GM19238 (cell line): ENCODE results near the gene ZMYM2.
"Not testable (repeated sequence)": the region's sequence is repeated elsewhere in the genome, so short reads cannot be mapped to it uniquely, and the experiment has no call there.

ENCODE experiments used
- DNase-seq: peaks from one replicate; pipeline ENCODE4 v3.0.0; 2011; ENCODE audit warnings: low spot score; ENCODE audit not compliant: insufficient read length

The ZMYM2 gene

DNA sequence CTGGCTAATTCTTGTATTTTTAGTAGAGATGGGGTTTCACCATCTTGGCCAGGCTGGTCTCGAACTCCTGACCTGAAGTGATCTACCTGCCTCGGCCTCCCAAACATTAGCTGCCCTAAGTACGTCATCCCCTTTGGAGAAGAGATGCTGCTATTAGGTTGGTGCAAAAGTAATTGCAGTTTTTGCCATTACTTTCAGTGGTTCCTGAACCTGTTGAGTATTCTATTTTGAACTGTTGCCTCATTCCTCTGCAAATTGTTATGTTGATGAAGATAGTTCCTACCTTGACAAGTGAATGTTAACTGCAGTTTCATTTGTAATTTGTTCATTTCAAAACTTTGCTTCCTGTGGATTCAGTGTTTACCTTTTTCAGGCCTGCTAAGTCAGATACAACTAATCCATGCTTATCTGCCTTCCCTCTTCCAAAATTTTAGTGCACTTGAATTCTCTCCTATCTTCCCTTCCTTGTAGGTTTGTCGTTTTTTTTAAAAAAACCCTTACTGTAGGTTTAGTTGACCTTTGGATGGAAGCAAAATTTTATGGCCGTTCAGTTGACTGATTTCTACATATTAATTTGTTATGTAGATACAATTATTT is 24.0 kb downstream of the ZMYM2 start:
- DNase-seq: no peak

- peak; percentile 5 for DNase-seq
These were observed 26.1 kb downstream of the ZMYM2 start for GRCh38 chr13:19984430-19985218.

DNA sequence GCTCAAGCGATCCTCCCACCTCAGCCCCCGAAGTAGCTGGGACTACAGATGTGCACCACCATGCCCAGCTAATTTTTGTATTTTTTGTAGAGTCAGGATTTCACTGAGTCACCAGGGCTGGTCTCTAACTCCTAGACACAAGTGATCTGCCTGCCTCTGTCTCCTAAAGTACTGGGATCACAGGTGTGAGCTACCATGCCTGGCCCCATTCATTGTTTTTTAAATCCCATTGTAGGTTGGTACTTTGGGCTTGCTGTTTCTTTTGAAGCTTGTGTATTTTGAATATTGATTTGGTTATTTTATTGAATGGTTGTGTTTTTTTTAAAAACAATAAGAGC is 26.7 kb downstream of the ZMYM2 start:
- DNase-seq: no peak

- DNase-seq: no peak
These were observed 33.0 kb downstream of the ZMYM2 start for GRCh38 chr13:19991531-19991930.

DNA sequence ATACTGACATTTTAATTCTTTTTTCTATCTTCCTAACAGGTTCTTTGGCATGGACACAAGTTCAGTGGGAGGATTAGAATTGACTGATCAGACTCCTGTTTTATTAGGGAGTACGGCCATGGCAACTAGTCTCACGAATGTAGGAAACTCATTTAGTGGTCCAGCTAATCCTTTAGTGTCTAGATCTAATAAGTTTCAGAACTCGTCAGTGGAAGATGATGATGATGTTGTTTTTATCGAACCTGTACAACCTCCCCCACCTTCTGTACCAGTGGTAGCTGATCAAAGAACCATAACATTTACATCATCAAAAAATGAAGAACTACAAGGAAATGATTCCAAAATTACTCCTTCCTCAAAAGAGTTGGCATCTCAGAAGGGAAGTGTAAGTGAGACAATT is 34.5 kb downstream of the ZMYM2 start:
- DNase-seq: no peak

- DNase-seq: no peak
These were observed 40.4 kb downstream of the ZMYM2 start for GRCh38 chr13:19998960-19999359.

GRCh38 chr13:20000062-20000552 is 41.6 kb downstream of the ZMYM2 start:
- no peak for DNase-seq

DNA sequence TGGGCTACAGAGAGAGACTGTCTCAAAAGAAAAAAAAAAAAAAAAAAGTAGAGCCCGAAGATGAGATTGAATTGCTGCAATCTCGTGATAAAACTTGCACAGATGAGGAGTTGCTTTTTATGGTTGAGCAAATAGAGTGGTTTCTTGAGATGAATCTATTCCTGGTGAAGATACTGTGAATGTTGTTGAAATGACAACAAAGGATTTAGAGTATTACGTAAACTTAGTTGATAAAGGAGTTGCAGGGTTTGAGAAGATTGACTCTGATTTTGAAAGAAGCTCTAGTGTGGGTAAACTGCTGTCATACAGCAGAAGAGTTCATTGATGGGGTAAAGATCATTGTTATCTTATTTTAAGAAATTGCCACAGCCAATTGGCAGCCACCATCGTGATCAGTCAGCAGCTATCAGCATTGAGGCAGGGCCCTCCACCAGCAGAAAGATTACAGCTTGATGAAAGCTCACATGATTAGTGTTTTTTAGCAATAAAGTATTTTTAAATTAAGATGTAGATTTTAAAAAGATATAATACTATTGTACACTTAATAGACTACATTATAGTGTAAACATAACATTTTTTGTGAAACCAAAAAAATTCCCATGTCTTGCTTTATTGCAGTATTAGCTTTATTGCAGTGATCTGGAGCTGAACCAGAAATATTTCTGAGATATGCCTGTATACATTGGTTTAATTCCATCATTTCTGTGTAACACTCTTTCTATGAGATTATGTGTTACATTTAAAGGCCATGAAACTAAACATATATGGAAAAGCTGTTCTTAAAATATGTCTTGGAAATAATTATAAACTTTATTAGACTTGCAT is 43.1 kb downstream of the ZMYM2 start:
- no peak for DNase-seq

- no peak for DNase-seq
These were observed 44.3 kb downstream of the ZMYM2 start for GRCh38 chr13:20002787-20003186.

DNA sequence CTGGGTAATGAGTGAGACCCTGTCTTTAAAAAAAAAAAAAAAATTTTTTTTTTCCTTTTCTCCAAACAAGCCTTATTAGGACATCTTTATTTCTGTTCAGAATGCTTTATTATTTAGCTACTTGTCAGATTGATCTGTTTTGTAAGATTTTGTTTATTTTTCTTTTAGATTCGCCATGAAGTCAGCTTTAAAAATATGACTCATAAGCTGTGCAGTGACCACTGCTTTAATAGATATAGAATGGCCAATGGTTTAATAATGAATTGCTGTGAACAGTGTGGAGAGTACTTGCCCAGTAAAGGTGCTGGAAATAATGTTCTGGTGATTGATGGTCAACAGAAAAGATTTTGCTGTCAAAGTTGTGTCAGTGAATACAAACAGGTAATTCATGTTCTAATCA is 47.7 kb downstream of the ZMYM2 start:
- no peak for DNase-seq

DNA sequence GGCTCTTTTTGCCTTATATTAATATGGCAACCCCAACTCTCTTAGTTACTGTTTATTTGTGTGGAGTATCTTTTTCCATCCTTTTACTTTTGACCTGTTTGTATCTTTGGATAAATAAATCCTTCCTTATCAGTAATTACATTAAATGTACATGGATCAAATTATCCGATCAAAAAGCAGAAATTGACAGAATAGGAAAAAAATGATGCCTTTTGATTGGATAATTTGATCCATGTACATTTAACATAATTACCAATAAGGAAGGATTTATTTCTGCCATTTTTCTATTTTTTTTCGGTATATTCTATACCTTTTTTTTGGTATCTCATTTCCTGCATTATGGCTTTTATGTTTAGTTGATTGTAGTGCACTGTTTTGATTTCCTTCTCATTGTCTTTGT is 57.2 kb downstream of the ZMYM2 start:
- no peak for DNase-seq

- no peak for DNase-seq
These were observed 58.3 kb downstream of the ZMYM2 start for GRCh38 chr13:20016649-20017364.

- DNase-seq: no peak
These were observed 58.8 kb downstream of the ZMYM2 start for GRCh38 chr13:20017365-20017711.

DNA sequence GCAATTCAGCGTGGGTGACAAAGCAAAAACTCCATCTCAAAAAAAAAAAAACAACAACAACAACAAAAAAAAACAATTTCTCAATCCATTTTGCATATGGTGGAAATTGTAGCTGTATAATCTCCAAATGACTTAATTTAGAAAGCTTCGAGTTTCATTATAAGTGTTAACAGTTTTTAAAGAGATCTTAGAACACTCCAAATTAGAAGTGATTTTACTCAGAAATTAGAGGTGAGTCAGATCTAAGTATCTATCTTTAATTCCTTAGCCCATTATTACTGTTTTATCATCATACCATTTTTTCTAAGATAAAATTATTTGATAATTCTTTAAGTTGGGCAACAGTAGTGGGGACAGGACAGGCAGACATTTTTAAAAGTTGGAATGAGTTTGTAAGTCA is 60.5 kb downstream of the ZMYM2 start:
- DNase-seq: no peak

- DNase-seq: no peak
These were observed 66.2 kb downstream of the ZMYM2 start for GRCh38 chr13:20024702-20025101.

- no peak for DNase-seq
These were observed 70.4 kb downstream of the ZMYM2 start for GRCh38 chr13:20028953-20029352.

DNA sequence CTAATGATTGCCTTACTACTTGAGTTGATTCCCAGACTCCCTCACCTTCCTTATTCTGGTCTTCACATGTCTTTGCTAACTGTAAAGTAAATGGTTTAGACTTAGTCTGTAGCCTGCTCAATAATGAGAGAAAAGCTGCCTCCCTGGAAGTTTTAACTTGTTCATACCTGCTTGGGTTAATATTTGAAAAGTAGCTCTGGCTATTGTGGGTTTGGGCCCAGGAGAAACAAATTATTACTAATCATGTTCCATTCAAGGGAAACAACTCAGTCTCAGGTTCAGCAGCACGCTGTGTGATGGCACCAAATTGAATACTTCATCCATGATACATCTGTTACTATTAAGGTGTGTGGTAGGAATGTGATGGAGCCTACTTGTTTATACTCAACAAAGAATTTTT is 75.0 kb downstream of the ZMYM2 start:
- DNase-seq: no peak

- DNase-seq: no peak
These were observed 76.6 kb downstream of the ZMYM2 start for GRCh38 chr13:20035130-20035529.

DNA sequence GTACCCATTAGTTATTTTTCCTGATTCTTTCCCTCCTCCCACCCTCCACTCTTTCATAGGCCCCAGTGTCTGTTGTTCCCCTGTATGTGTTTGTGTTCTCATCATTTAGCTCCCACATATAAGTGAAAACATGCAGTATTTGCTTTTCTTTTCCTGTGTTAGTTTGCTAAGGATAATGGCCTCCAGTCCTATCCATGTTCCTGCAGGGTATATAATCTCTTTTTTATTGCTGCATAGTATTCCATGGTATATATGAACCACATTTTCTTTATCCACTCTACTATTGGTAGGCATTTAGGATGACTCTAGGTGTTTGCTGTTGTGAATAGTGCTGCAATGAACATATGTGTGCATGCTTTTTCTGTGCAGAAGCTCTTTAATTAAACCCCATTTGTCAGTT is 79.4 kb downstream of the ZMYM2 start:
- DNase-seq: no peak

GRCh38 chr13:20042603-20043002 is 84.1 kb downstream of the ZMYM2 start:
- not testable (repeated sequence) for DNase-seq

DNA sequence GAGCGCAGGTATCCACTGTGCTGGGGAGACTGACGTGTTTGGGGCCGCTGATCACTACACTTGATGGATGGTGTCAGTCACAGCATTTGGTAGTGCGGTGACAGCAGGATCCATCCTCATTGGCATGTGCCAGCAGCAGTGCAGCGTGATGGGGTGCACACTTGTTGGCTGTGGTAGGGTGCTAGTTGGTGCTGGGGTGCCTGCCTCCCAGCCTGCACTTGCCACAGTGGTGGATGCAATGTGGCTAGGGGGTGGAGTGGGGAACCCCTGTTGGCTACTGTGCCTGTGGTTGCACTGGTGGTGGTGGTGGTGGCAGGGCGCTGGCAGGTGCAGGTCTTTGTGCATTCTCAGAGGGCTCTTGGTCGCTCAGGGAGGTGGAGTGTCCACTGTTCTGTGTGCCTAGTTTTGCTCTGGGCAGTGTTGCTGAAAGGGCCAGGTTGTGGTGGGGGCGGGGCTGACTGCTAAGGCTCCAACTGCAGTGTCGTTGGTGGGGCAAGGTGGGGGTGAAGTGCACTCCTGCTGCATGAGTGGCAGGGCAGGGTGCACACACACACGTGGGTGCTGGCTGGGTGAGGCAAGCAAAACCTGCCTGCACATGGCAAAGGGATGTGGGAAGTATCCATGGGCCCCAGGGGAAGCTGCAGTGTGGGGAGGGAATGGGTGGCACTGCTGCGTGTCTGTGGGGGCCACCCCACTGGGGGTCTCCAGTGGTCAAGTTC is 84.8 kb downstream of the ZMYM2 start:
- DNase-seq: no peak
